SHP77 treated with DMSO at 0.1 percent for 48 hours (cell line): Measurements from ENCODE around the gene SNAP25.

ENCODE experiments used
- DNase-seq: peaks from one replicate; lab custom pipeline; 2025; lab: John Stamatoyannopoulos, UW

Gene SNAP25

DNA sequence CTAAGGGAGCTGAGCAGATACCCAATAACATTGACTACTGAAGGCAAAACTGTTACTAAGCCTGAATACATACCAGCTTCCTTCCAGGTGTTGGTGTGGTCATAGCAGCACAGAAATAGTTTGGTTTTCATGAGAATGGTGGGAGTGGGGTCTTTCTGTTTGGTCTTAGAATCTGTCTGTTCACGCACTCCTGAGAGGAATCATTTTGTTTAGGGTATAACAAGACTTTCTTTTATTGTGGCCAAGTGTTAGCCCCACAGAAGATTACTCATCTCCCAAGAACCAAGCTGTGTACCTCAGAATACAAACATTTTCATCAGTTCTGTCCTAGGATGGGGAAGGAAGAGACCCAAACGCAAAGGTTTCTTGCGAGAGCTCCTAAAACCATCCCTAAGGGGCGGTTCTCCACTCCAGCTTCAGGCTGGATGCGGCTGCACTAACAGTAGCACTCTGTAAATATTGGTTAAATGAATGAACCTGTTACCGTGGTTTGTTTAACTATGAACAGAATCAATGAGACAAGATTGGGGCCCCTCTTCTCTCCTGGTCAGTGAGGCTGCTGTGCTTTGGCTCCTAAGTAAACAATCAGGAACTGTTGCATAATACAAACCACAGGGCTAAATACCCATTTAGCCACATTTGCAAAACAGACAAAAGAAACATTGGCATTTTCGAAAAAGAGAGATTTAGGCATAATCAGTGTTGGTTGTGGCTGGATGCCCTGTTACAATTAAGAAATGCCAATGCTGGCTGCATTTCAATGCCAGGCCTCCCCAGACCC is 44.9 kb downstream of the SNAP25 start:
- DNase-seq: peak; percentile 1

DNA sequence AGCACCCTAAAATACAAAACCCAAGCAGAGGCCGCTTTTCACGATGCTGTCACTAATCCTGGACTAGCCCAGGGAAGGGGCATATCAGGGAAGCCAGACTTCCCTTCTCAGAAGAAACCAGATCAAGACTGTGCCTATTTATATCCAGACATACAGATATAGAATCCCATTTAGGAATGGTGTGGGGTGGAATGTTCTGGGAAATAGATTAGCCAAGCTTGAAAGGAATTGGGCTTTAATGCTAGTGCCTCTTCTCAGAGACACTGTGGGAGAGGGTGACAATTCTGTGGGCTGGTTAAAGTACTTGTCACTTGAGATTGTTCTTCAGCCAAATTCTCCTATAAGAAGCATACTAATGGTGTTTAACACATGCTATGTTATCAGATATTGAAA is 45.5 kb downstream of the SNAP25 start:
- DNase-seq: no peak

DNA sequence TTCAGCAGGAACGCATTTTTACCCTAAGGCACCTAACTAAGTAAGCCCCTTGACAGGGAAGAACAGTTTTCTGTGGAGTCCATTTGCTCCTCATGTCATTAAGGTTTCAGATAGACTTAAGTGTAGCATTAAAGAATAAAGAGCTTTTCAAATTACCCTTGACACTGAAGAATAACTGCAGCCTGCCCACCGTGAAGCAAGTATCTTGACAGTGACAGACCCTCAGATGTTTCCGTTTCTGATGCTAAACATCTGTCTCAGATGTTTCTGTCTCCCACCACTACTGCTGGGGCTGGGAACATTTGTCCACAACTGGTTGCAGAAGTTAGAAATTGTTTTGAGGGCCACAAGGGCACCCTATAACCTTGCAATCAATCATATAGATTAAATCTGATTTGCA is 50.0 kb downstream of the SNAP25 start:
- DNase-seq: no peak

DNA sequence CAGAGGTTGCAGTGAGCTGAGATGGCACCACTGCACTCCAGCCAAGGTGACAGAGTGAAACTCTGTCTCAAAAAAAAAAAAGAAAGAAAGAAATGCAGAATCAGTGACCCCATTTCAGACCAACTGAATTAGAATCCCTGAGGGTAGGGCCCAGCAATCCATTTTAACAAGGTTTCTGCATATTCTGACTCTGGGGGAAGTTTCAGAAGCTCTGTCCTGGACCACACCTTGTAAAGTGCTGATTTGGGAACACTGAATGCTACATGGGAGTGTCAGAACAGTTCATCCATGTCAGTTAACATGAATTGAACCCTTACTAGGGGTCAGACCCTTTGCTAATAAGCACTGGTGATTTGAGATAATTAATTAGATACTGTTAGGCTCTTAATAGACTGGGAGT is 52.0 kb downstream of the SNAP25 start:
- no peak for DNase-seq

DNA sequence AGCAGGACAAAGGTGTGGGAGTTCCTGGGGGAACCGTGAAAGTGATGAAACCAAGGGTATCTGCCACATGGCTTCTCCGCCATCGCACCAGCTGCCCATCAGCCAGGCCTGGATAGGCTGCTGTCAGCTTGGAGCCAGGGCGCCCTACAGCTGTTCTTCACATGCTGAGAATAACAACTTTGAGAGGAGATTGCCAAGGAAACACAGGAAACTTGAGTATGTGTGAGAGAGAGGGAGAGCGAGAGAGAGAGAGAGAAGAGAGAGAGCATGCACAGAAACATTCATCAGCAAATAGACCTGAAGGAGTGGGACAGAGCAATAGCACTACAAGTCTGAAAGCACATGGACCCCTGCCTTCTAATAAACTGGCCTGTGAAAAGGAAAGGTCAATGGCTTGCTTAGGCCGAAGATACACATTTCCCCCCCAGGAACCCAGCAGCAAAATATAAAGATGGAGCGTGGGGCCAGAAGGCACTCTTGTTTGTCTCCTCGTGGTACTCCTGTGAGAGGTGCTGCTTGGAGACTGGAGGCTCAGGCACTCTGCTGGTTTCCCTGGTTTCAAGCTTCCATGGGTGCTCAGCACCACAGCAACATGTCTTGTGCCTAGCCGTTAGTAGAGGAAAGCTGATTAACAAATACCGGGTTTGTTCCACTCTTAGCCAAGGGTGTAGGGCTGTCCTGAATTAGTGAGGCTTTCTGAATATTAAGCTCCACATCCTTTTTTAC is 53.0 kb downstream of the SNAP25 start:
- no peak for DNase-seq

DNA sequence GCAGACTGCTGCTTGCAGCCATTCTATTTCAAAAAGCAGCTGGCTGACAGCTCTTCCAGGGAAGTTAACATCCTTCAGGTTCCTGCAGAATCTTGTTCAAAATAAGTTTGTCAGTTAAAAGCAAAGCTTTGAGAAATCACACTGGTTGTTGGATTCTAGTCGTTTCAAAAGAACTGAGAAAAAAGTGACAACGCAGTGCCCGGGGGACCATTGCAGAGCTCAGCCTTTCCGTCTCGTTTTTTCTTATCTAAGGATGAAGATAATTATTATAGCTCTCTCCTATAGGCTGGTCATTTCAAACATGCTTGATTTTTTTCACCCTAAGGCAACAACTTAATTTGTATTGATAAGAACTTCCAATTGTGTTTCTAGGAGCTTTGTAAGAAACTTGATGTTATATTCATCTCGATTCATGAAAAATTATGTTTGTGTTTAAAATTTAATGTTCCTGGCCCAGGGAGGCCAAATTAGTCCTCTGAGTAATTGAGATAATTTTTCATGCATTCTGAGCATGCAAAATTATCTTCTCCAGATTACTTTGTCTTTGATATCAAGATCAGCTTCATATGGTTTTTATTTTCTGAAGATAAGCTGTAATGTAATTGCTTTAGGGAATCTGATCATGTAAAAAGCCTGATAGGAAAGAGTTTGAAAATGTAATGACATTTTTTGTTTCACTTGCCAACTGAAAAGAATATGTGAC is 58.4 kb downstream of the SNAP25 start:
- DNase-seq: no peak

DNA sequence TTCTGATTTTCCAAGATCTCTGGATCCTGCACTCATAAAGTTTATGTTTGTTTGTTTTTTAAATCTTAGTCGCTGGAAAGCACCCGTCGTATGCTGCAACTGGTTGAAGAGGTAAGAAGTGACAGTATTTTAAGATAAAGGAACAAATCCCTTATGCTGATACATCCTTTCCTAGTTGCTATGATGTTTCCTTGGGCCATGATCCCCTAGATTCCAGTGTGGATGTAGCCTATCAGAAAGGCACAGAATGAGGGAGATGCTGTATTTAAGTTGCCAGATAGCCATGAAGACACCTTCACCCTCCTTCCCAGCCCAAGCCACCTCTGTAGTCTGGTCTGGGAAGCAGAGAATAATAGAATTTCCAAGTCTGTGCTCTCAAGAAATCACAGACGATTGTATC is 59.0 kb downstream of the SNAP25 start:
- DNase-seq: no peak

DNA sequence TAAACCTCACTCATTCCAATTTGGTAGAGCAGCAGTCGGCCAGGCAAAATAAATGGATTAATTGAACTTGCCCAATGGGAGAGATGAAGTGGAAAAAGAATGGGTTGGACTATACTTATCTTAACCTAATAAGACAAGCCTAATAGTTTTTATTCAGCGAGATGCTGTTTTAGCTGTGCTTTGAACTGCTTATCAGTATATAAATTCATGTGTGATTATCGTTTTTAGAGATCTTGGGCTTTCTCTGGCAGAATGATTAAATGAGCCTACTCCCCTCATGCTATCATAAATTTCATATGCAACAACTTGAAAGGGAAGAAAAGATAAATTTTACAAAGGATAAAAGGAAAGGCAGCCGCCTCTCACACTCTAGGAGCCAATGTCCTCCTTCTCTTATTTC is 59.8 kb downstream of the SNAP25 start:
- no peak for DNase-seq

DNA sequence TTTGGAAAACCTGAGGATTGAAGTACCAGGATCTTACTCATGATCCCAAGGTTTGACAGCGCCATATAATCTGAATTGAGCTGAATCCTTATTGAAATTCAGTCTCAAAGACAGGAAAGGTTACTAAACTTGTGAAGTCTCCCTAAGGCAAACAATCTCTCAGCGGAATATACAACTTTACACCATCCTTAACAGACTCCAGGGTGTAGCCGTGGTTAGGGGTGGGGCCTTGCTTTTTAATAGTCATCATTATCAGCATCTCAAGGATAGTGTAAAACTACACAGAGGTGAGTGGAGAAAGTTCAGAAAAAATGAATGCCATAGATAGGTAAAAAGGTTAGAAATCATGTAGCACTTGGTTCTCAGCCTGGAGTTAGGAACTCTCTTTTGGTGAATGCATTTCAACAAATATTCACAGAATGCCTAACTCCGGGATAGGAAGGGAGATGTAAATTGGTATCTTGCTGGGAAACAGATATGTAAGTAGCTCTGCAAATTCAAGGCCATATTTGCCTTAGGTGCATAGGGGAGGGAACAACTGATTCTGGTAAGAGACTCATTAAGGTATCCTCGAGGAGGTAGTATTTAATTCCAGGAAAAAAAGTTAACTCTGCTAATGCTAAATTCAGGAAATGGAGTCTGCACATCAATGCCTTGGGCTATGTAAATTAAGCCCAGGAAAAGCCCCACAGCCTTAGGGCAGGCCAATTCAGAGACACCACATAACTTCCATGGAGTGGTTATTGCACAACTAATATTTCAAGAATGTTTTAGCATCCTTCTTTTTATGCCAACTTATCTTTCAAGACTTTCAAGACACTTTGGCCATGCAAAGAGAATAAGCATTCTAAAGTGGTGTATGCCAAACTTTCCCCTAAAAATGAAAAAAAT is 61.6 kb downstream of the SNAP25 start:
- DNase-seq: no peak

DNA sequence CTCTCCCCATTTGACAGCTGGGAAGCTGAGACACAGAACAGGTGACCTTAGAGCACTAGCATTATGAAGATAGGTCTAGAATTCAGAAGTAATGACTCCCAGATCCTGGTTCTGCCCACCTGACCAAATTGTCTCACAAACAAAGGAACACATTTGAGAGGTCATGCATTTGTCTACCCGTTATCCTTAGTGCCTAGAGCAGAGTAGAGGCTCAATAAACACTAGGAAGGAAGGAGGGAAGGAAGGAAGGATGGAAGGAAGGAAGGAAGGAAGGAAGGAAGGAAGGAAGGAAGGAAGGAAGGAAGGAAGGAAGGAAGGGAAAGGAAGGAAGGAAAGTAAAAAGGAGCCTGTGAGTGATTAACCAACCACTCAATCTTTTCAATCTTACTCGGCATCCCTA is 63.3 kb downstream of the SNAP25 start:
- DNase-seq: no peak

DNA sequence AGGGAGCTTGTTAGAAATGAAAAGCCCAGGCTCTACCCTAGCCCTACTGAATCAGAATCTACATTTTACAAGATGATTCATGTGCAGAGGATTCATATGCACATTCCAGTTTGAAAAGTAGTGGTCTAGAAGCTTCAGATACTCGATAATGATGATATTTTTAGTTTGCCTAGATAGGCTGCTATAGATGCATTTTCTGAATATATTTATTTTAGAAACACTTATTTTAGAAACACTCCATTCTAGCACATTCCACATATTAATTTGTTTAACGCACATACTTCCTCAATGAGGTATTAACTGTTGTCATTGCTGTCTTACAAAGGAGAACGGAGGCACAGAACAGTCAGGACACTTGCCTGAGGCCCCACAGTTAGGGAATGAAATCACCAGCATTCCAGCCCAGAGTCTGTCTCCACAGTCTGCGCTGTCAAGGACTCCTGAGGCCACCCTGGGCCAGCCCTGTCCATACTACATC is 64.4 kb downstream of the SNAP25 start:
- no peak for DNase-seq

DNA sequence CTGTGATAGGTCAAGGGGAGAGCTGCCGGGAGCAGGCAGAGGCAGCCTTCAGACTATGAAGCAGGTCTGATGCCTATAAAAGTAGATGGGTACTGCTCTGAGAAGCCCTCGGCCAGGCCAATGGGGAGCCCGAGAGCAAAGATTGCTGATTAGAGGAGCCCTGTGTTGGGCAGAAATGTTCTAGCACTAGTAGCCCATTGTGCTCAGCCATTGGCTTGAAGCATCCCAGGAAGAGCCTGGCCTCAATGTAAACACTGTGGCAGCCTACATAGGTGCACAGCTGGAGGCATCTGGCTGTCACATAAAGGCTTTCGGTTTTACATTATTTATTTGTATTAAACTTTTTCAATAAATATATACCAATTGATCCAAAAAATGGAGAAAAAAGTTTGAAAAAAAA is 67.7 kb downstream of the SNAP25 start:
- no peak for DNase-seq

DNA sequence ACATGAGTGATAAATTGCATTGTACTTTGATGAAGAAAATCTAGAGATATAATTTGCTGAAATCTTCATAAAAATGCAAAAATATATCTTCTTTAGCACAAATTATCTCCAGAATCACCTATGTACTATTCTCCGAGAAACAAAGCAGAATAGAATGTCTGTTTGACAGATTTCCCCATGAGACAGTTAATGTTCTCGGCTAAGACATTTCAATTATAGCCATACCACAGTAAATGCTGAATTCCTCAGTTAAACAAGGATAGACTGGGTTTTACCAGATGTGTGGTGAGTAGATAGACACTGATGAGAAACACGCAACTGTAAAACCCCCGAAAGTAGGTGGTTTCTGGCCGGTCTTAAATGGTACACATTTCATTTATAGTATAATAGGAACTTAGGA is 69.8 kb downstream of the SNAP25 start:
- DNase-seq: no peak

DNA sequence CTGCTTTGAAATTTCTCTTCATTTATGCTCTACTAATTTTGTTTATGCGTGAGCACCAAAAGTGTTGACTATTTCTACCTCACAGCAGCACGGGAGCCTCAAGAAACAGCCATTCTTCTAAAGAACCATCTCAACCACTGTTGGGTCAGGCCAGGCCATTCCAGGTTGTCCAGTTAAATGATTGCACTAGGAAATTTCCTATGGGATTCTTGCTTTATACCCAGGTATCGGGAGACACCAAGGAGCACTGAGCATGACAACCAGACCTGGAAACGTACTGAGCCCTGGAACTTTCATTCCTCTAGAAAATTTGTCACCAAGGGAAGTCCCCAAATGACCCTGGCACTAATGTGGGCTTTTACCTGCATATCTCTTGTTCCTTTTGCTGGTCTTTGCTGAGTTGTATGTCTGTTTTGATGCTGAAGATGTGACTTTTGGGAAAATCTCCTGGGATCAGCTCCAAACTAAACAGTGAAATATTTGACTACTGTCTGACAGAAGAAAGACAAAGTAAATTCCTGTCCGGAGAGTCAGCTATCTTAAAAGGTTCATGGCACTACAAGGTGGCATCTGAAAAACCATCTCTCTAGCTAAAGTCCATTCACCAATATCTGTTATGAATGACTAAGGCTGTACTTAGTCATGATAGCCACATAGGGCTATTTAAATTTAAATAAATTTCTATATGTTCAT is 70.5 kb downstream of the SNAP25 start:
- DNase-seq: no peak

DNA sequence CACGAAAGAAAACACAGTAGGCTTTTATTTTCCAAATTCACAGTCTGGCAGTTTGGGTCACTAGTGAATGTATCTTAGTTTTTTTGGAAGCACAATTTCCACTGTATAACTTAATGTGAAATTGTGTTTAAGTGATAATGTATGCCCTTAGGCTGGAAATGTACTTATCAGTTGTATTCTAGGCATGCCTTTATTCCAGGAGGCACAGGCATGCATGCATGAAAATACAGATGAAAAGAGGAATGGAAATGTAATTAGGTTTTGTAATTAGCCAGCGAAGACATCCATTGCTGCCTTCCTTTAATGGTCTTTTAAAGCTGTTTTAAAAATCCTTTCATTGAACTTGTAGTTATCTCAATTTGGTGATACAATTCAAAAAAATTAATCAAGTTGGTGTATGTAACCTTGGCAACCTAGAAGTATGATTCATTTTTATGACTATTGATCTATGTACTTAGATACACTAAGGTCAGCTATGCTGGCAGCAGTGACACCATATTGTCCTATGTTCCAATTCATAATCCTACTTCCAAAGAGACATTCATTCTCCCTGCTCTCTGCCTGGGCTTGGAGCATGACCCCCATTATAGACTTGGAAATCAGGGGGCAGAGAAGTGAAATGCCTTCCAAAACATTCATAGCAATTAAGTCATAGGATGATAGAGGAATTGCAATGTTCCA is 73.1 kb downstream of the SNAP25 start:
- no peak for DNase-seq

DNA sequence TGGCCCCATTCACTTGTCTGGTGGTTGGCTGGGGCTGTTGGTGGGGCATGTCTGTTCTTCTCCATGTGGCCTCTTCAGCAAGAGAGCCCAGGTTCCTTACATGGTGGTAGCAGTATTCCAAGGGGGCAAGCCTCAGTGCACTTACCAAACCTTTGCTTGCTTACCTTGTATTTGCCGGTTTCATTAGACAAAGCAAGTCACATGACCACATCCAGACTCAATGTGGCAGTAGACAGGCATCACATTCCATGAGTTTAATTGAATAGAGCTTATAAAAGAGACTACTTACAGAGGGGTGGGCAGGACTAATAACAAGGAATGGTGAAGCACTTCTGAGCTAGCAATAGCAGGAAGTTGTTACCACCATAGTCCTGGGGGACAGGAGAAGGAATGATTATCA is 78.6 kb downstream of the SNAP25 start:
- DNase-seq: no peak

DNA sequence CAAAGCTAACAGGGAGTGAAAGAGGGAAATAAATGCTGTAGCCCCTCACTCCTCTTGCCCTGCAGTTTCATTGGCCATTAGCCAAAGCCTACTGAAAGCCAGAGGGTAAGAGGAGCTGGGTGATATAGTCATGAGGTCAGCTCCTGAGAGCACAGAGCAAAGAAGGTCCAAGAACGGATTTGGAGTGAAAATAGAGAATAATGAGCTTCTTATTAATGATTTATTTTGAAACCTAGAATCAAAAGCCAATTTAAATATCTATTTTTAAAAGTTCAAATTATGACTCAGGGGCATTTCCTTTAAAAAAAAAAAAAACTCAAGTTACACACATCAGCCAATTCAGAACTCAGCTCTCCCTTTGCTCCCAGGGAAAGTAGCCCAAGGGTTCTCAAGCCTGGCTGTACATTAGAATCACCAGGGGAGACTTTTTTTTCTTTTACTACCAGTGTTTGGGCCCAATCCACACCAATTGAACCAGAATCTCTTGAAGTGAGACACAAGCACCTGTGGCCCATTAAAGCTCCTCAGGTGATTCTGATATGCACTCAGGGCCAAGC is 79.1 kb downstream of the SNAP25 start:
- no peak for DNase-seq

DNA sequence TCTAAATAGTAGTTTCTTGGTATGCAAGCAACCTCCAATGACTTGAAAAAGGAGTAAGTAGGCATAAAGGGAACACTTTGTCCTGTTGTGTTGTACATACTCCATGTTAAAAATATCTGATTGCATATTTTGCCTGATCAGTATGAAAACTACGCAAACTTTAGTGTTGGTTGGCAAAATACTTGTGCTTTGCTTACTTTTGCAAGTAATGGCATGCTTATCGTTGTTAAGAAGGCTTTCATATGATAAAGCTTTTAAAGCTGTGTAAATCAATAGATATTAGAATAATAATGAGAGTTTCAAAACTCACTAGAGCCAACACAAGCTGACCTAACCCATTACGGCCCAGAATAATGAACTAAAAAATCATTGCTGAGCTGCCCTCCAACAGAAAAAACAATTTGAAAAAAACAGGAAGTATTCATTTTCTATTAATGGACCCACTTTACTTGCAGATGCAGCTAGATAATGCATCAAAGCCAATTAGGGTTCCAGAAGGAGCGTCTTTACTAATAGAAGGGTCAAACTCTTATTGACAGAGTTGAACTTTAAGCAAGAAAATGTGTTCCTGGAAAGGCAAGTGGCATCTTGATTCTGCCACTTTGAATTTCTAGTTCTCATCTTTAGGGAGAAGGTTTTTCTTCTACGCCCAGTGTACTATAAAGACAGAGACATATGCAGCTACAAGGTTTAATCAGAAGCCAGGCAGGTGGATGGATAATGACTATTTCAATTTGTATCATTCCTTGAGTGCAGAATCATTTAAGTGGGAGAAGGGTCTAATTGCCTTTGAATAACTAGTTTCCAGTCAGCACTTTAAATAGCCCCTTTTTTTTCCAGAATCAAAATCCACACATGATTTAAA is 82.2 kb downstream of the SNAP25 start:
- no peak for DNase-seq

DNA sequence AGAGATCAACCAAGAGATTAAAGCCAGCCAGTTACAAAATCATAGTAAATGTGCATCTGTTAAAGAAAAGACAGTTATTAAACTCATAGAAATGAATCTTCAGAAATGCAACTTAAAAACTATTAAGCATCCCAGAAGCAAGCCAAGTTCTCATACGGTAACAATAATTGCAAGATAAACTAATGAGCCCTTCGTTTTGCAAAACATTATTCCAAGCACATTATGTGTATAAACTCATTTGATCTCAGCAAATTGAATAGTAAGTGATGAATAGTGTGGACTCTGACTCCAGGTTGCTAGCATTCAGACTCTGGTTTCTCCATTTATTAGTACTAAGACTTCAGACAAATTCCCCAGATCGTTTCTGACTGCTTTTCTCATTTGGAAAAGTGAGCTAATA is 85.2 kb downstream of the SNAP25 start:
- DNase-seq: no peak
